GM18517 (cell line): Measurements from ENCODE around the gene GPC2.

Experiments
- ATAC-seq: cut with Tn5 transposase; IDR thresholded peaks from one replicate; pipeline ENCODE4 v1.9.1; 2021; ENCODE audit warnings: mild to moderate bottlenecking, moderate library complexity; ENCODE audit not compliant: unreplicated experiment

Gene GPC2

DNA sequence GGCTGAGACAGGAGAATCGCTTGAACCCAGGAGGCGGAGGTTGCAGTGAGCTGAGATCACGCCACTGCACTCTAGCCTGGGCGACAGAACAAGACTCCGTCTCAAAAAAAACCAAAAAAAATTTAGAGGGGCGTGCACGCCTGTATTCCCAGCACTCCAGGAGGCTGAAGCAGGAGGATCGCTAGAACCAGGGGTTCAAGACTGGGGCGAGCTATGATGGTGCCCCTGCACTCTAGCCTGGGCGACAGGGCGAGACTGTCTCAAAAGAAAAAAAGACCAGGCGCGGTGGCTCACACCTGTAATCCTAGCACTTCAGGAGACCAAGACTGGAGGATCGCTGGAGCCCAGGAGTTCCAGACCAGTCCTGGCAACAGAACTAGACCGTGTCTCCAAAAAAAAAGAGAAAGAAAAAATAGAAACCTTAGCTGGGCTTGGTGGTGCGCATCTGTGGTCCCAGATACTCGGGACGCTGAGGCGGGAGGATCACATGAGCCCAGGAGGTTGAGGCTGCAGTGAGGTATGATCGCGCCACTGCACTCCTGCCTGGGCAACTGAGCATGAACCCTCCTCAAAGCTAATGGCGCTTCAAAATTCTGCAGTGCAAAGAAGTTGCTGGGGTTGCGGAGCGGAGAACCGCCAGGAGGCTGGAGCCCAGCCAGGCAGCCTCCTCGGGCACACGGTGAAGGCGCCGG lies 50.8 kb downstream of the GPC2 start:
- peak; percentile 24 for ATAC-seq

GRCh38 chr7:100124301-100125230 lies 52.6 kb downstream of the GPC2 start:
- no peak for ATAC-seq

DNA sequence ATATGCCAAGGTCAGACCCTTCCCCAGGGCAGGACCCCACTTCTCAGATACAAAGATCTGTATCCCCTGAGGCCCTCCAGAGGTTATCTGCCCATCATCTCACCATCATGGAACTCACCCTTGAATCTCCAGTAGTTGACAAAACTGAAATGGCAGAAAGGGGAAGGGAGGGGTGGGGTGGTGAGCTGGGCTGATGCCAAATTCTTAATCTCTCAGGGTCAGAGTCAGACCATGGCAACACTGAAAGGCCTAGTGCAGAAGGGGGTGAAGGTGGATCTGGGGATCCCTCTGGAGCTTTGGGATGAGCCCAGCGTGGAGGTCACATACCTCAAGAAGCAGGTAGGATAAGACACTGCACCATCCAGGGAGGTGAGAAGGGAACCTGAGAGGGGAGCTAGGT lies 54.6 kb downstream of the GPC2 start:
- ATAC-seq = no peak

DNA sequence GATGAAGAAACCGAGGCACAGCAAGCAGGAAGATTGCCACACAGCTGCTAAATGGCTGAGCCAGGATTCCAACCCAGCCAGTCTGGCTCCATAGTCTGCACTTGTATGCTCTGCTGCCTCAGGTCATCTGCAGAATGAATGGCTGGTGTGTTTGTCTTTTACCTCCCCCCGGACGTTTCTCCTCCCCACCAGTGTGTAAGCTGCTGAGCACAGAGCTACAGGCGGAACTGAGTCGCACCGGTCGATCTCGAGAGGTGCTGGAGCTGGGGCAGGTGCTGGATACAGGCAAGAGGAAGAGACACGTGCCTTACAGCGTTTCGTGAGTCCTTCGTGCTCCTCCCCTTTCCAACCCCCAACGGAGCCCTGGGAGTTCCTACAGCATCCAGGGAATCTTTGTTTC lies 55.1 kb downstream of the GPC2 start:
- ATAC-seq = no peak

GRCh38 chr7:100120733-100121036 lies 56.5 kb downstream of the GPC2 start:
- no peak for ATAC-seq

DNA sequence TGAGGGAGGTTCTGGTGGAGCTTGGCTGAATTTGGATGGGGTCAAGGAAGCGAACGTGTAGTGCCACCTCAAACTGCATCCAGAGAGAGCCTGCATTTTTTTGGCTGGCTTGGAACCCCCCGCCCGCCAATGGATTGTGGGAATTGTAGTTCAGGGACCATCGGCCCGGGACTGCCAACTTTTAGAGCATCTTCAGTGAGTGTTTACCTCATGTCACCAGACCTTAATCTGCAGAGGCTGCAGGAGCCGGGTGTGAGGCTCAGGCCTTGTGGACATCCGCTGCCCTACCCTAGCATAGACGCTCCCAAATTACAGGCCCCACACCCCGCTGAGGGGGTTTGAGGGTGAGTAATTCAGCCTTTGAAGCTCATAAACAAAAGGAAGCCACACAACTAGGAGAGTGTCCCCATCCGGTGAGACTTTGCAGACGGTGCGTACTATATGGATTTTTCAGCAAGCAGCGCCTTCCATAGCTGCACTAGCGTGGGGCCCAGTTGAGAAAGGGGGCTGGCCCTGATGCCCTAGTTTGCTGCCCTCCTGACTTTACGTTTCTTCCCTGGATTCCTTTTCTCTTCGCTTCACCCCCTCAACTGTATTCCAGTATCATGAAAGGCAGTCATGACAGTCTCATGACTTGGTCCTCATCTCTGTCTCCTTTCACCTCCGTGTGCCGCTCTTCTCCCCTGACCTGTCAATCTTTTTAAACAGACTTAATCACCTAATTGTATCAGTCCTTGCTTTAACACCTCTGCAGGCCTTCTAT lies 57.0 kb downstream of the GPC2 start:
- ATAC-seq = peak; percentile 31
